Mucosa of rectum (tissue), 2 donors: Measurements from ENCODE around the gene RAB3GAP1.

Experiments used
- H3K27ac ChIP-seq, 2 donors: one replicate each; pipeline ENCODE4 v1.7.0; 2013; ENCODE audit warnings: inconsistent platforms in 2 of 2, low read depth in 2 of 2, low read length in 2 of 2
- H3K27me3 ChIP-seq, 2 donors: one replicate each; pipeline ENCODE4 v1.7.0; 2013; ENCODE audit warnings: low read length in 2 of 2; ENCODE audit not compliant: control insufficient read depth in 2 of 2, insufficient read depth in 2 of 2
- H3K36me3 ChIP-seq, 2 donors: one replicate each; pipeline ENCODE4 v1.7.0; 2013; ENCODE audit warnings: low read length in 2 of 2; ENCODE audit not compliant: control insufficient read depth in 2 of 2, insufficient read depth in 2 of 2
- H3K4me1 ChIP-seq, 2 donors: one replicate each; pipeline ENCODE4 v1.7.0; 2013; ENCODE audit warnings: low read length in 2 of 2, mild to moderate bottlenecking in 1 of 2; ENCODE audit not compliant: control insufficient read depth in 2 of 2, insufficient read depth in 2 of 2
- H3K4me3 ChIP-seq, 2 donors: one replicate each; pipeline ENCODE4 v1.7.0; 2013; ENCODE audit warnings: low read length in 2 of 2
- H3K9ac ChIP-seq, 2 donors: one replicate each; pipeline ENCODE4 v1.7.0; 2013; ENCODE audit warnings: low read length in 2 of 2, low read depth in 1 of 2, mild to moderate bottlenecking in 1 of 2
- H3K9me3 ChIP-seq, 2 donors: one replicate each; pipeline ENCODE4 v1.7.0; 2013; ENCODE audit warnings: low read length in 2 of 2; ENCODE audit not compliant: control insufficient read depth in 2 of 2
- donor health status: healthy.
- donor health status: Normal muscosa, but diverticular disease.

RAB3GAP1 gene

GRCh38 chr2:135174810-135175093 is 122.7 kb downstream of the RAB3GAP1 start:
- Histone ChIP-seq H3K9ac (no peak overlapping the region), H3K27ac (no peak overlapping the region)

GRCh38 chr2:135175177-135175576 is 123.1 kb downstream of the RAB3GAP1 start:
- no peak overlapping the region for H3K4me3 ChIP-seq
- no peak overlapping the region for H3K27ac ChIP-seq
- no peak overlapping the region for H3K9ac ChIP-seq
- H3K9me3 ChIP-seq: no peaks in the 10 kb centered on the region
- no peaks in the 10 kb centered on the region for H3K27me3 ChIP-seq
- peaks cover 20 to 34% of the 10 kb centered on the region in 2 donors for H3K36me3 ChIP-seq
- H3K4me1 ChIP-seq: no peaks in the 10 kb centered on the region

More at GRCh38 chr2:135174810-135175093, 122.7 kb downstream of the RAB3GAP1 start:
- Histone ChIP-seq H3K36me3 (peaks cover 20 to 38% of the 10 kb centered on the region in 2 donors), H3K27me3 (no peaks in the 10 kb centered on the region), H3K9me3 (no peaks in the 10 kb centered on the region), H3K4me1 (no peaks in the 10 kb centered on the region), H3K4me3 (no peak overlapping the region)

- no peak overlapping the region for H3K4me3 ChIP-seq
- H3K36me3 ChIP-seq: peaks cover 10 to 13% of the 10 kb centered on the region in 2 donors
- H3K9me3 ChIP-seq: no peaks in the 10 kb centered on the region
- H3K27ac ChIP-seq: no peak overlapping the region
- no peaks in the 10 kb centered on the region for H3K4me1 ChIP-seq
- H3K27me3 ChIP-seq: no peaks in the 10 kb centered on the region
- H3K9ac ChIP-seq: no peak overlapping the region
Observed at GRCh38 chr2:135179689-135180088, 127.6 kb downstream of the RAB3GAP1 start.

GRCh38 chr2:135182190-135182589 is 130.1 kb downstream of the RAB3GAP1 start:
- Histone ChIP-seq H3K4me1 (no peaks in the 10 kb centered on the region), H3K9ac (no peak overlapping the region), H3K36me3 (no peaks in the 10 kb centered on the region), H3K27me3 (no peaks in the 10 kb centered on the region), H3K4me3 (no peak overlapping the region), H3K27ac (no peak overlapping the region), H3K9me3 (no peaks in the 10 kb centered on the region)

GRCh38 chr2:135182601-135183000 is 130.5 kb downstream of the RAB3GAP1 start:
- no peak overlapping the region for H3K9ac ChIP-seq
- H3K4me1 ChIP-seq: no peaks in the 10 kb centered on the region
- H3K27me3 ChIP-seq: no peaks in the 10 kb centered on the region
- no peaks in the 10 kb centered on the region for H3K36me3 ChIP-seq
- H3K4me3 ChIP-seq: no peak overlapping the region
- H3K9me3 ChIP-seq: no peaks in the 10 kb centered on the region
- H3K27ac ChIP-seq: no peak overlapping the region

GRCh38 chr2:135183822-135184221 is 131.7 kb downstream of the RAB3GAP1 start:
- Histone ChIP-seq H3K4me3 (no peak overlapping the region), H3K27ac (no peak overlapping the region), H3K9ac (no peak overlapping the region), H3K27me3 (no peaks in the 10 kb centered on the region), H3K4me1 (no peaks in the 10 kb centered on the region), H3K36me3 (no peaks in the 10 kb centered on the region), H3K9me3 (no peaks in the 10 kb centered on the region)

- Histone ChIP-seq H3K36me3 (no peaks in the 10 kb centered on the region), H3K27me3 (no peaks in the 10 kb centered on the region), H3K4me1 (no peaks in the 10 kb centered on the region), H3K27ac (no peak overlapping the region), H3K9me3 (no peaks in the 10 kb centered on the region), H3K9ac (no peak overlapping the region), H3K4me3 (no peak overlapping the region)
Observed at GRCh38 chr2:135186054-135186453, 134.0 kb downstream of the RAB3GAP1 start.

GRCh38 chr2:135187270-135187669 is 135.2 kb downstream of the RAB3GAP1 start:
- H3K27ac ChIP-seq: no peak overlapping the region
- no peaks in the 10 kb centered on the region for H3K4me1 ChIP-seq
- H3K27me3 ChIP-seq: no peaks in the 10 kb centered on the region
- H3K4me3 ChIP-seq: no peak overlapping the region
- no peak overlapping the region for H3K9ac ChIP-seq
- H3K9me3 ChIP-seq: no peaks in the 10 kb centered on the region
- no peaks in the 10 kb centered on the region for H3K36me3 ChIP-seq

GRCh38 chr2:135189148-135189547 is 137.1 kb downstream of the RAB3GAP1 start:
- Histone ChIP-seq H3K4me3 (no peak overlapping the region), H3K36me3 (no peaks in the 10 kb centered on the region), H3K9me3 (no peaks in the 10 kb centered on the region), H3K27ac (no peak overlapping the region), H3K9ac (no peak overlapping the region), H3K27me3 (no peaks in the 10 kb centered on the region), H3K4me1 (no peaks in the 10 kb centered on the region)

- no peak overlapping the region for H3K4me3 ChIP-seq
- no peaks in the 10 kb centered on the region for H3K36me3 ChIP-seq
- no peak overlapping the region for H3K27ac ChIP-seq
- no peaks in the 10 kb centered on the region for H3K27me3 ChIP-seq
- no peaks in the 10 kb centered on the region for H3K4me1 ChIP-seq
- H3K9ac ChIP-seq: no peak overlapping the region
- no peaks in the 10 kb centered on the region for H3K9me3 ChIP-seq
Observed at GRCh38 chr2:135190799-135191198, 138.7 kb downstream of the RAB3GAP1 start.

- Histone ChIP-seq H3K9me3 (no peaks in the 10 kb centered on the region), H3K9ac (no peak overlapping the region), H3K4me1 (no peaks in the 10 kb centered on the region), H3K27me3 (no peaks in the 10 kb centered on the region), H3K36me3 (no peaks in the 10 kb centered on the region), H3K4me3 (no peak overlapping the region), H3K27ac (no peak overlapping the region)
Observed at GRCh38 chr2:135198481-135198880, 146.4 kb downstream of the RAB3GAP1 start.
